ENCODE measurements around the gene PVALB. TPM values are rescaled to one million over a fixed set of nuclear protein-coding genes. Genes with fewer than 3 reads are reported as not detected.

Gene PVALB
- total and polyA plus RNA-seq, 11 donors: not detected

DNA sequence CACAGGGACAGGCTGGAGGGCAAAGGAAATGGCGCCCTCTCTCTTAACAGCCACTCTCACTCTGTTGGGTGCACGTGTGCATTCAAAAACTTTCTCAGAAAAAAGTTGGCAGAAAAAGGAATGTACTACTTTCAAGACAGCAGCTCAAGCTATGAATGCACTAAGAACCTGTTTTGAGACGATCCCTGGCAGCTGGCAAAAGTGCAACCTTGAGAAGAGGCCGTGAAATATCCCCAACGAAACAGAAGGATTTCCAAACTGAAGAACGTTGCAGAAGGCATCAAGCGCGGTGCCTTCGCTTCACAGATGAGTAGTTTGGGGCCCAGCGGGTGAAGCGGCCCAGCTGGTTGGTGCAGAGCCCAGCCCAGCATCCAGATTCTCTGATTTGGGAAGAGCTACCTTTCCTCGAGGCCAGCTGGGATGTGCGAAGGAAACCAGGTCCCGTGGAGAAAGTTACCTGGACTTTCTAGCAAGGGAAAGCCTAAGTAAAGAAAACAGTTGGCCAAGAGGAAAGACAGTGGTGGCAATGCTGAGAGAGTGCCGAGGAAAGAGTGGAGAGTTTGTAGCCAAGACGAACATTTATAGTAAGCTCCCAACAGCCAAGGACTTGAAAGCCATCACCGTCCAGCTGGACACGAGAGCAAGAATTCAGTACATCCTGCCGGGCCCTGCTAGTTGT lies 57.2 kb downstream of the PVALB start:
- Histone ChIP-seq H3K4me1 (peaks cover 0 to 11% (median 0%) of the 10 kb centered on the region in 12 donors), H3K27ac (no peak overlapping the region), H3K27me3 (peaks cover 0 to 16% (median 3%) of the 10 kb centered on the region in 9 donors), H3K9me3 (no peaks in the 10 kb centered on the region), H3K4me3 (no peak overlapping the region), H3K36me3 (peaks cover 0 to 16% (median 3%) of the 10 kb centered on the region in 9 donors)
- TF ChIP-seq, protein P1, sequence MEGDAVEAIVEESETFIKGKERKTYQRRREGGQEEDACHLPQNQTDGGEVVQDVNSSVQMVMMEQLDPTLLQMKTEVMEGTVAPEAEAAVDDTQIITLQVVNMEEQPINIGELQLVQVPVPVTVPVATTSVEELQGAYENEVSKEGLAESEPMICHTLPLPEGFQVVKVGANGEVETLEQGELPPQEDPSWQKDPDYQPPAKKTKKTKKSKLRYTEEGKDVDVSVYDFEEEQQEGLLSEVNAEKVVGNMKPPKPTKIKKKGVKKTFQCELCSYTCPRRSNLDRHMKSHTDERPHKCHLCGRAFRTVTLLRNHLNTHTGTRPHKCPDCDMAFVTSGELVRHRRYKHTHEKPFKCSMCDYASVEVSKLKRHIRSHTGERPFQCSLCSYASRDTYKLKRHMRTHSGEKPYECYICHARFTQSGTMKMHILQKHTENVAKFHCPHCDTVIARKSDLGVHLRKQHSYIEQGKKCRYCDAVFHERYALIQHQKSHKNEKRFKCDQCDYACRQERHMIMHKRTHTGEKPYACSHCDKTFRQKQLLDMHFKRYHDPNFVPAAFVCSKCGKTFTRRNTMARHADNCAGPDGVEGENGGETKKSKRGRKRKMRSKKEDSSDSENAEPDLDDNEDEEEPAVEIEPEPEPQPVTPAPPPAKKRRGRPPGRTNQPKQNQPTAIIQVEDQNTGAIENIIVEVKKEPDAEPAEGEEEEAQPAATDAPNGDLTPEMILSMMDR (IDR thresholded peaks at IDR 0.05): no peak
- no peak for TF ChIP-seq POLR2A (IDR thresholded peaks at IDR 0.05)
- DNase-seq (no peak), ATAC-seq (no peak)
- WGBS, 4 donors: 88 to 92% (median 90%) methylated on average over 19 of the region's 19 CpGs
- intact Hi-C loops (cut with DNase I): loop anchor here in 2 of 10 donors (5.0 to 10.0 kb wide), 2 partner anchors 212 to 215 kb away; no protein-coding TSS in a partner anchor

DNA sequence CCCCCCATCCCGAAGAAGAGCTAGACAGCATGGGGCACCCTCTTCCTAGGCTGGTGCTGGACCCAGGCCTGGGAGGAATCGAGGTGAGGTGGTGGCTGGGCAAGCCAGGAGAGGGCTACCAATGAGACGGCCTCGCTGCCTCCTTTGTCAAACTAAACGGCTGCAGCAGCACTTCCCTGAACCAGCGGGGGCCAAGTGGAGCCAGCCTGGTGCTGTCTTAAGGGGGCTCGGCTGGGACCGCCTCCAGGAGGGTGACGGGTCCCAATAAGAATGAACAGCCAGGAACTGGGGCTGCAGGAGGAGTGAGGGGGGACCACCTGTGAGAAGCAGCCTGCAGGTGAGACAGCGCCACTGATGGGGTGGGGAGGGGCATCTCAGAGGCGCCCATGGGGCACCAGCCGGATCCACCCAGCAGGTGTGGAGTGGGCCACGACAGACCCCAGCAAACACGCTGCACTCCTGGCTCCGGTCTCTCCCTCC lies 58.0 kb downstream of the PVALB start:
- peaks cover 0 to 16% (median 3%) of the 10 kb centered on the region in 9 donors for H3K36me3 ChIP-seq
- H3K4me1 ChIP-seq: peaks cover 0 to 11% (median 0%) of the 10 kb centered on the region in 12 donors
- peaks cover 0 to 24% (median 3%) of the 10 kb centered on the region in 9 donors for H3K27me3 ChIP-seq
- DNase-seq (peak in 1 of 5 donors; percentile 37), ATAC-seq (no peak)
- intact Hi-C loops (cut with DNase I): loop anchor here in 1 of 10 donors (5.0 kb wide), 1 partner anchor 212 kb away; no protein-coding TSS in a partner anchor
- no peak overlapping the region for H3K27ac ChIP-seq
- TF ChIP-seq POLR2A (IDR thresholded peaks at IDR 0.05): no peak
- TF ChIP-seq, protein P1 (IDR thresholded peaks at IDR 0.05): no peak
- WGBS, 4 donors: 86 to 88% (median 87%) methylated on average over 15 of the region's 15 CpGs
- no peak overlapping the region for H3K4me3 ChIP-seq
- no peaks in the 10 kb centered on the region for H3K9me3 ChIP-seq

DNA sequence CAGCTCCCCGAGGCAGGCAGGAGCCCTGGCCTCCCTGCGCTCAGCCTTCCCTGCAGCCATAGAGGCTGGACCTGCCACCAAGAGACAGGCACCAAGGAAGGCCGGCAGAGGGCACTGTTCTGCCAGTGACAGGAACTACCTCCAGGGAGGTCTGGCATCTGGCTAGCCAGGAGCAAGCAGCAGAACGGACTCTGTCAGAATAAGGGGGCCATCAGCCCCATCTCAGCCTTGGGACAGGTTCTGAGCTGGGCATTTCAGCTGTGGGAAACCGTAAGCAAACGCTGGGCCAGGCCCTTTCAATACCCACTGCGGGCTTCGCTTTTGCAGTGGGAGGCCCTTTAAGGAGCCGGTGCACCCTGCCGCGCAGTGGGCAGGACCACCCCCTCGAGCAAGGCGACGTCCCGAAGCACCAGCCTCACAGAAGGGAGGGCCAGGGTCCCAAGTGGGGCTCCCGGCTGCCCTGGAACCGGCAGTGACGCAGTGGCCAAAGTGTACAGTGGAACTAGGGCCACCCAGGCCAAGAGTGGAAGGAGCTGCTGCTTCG lies 59.1 kb downstream of the PVALB start:
- 63 to 77% (median 66%) methylated on average over 13 to 19 of the region's 19 CpGs for WGBS, 4 donors
- TF ChIP-seq, protein P1 (IDR thresholded peaks at IDR 0.05): peak; percentile 54 to 84 (median 74)
- TF ChIP-seq POLR2A (IDR thresholded peaks at IDR 0.05): no peak
- ATAC-seq: peak; percentile 49 to 89 (median 82)
- peaks cover 0 to 6% (median 0%) of the 10 kb centered on the region in 12 donors for H3K4me1 ChIP-seq
- intact Hi-C loops (cut with DNase I): loop anchor here in 1 of 10 donors (5.0 kb wide), 1 partner anchor 210 kb away; no protein-coding TSS in a partner anchor
- H3K27ac ChIP-seq: no peak overlapping the region
- H3K36me3 ChIP-seq: peaks cover 0 to 11% (median 1%) of the 10 kb centered on the region in 9 donors
- no peaks in the 10 kb centered on the region for H3K9me3 ChIP-seq
- H3K4me3 ChIP-seq: no peak overlapping the region
- peak; percentile 70 to 89 (median 82) for DNase-seq
- H3K27me3 ChIP-seq: peaks cover 0 to 33% (median 4%) of the 10 kb centered on the region in 9 donors

Measured in heart left ventricle (tissue), 16 donors.